H1 (cell line): Measurements from ENCODE around the gene P3H4. TPM values are rescaled to one million over a fixed set of nuclear protein-coding genes. Genes with fewer than 3 reads are reported as not detected.

Source experiments
- CTCF ChIA-PET: fragments of 300-600 bp; sonication (Branson Sonifier 250); formaldehyde crosslinking; loops from one replicate; lab custom pipeline; 2021; ENCODE audit not compliant: partially characterized antibody; lab: Charles Lee
- POLR2A ChIA-PET: fragments of 300-600 bp; sonication (Branson Sonifier 250); formaldehyde crosslinking; loops from one replicate; lab custom pipeline; 2021; ENCODE audit warnings: inconsistent platforms; ENCODE audit not compliant: partially characterized antibody; lab: Charles Lee
- DNase-seq, 2 experiments: peaks; one replicate each; pipeline versions ENCODE4 v3.0.0 to v3.0.0-alpha.2; 2010 to 2022; ENCODE audit warnings: low spot score in 2 of 2, low read depth in 1 of 2, mixed read lengths in 1 of 2
- FAIRE-seq: peaks from 2 replicates; lab custom pipeline; 2011; peaks lifted over from hg19 to GRCh38; lab: Jason Lieb, UNC
- H2AFZ ChIP-seq: 2 replicates; pipeline ENCODE4 v1.8.1; 2012; ENCODE audit warnings: low read length, inconsistent platforms
- H2AK5ac ChIP-seq: 2 replicates; pipeline ENCODE4 v1.6.1; 2013; ENCODE audit warnings: low read depth, low read length
- H2BK120ac ChIP-seq: replicated peaks from 2 replicates; pipeline ENCODE3; 2013; ENCODE audit warnings: low read depth, low read length, inconsistent platforms
- H2BK12ac ChIP-seq: 2 replicates; pipeline ENCODE4 v1.6.1; 2013; ENCODE audit warnings: low read depth, low read length
- H2BK15ac ChIP-seq: 2 replicates; pipeline ENCODE4 v1.6.1; 2013; ENCODE audit warnings: low read length
- H2BK20ac ChIP-seq: 2 replicates; pipeline ENCODE4 v1.6.1; 2013; ENCODE audit warnings: low read length
- H2BK5ac ChIP-seq: 2 replicates; pipeline ENCODE4 v1.6.1; 2013; ENCODE audit warnings: low read depth, low read length
- H3K14ac ChIP-seq: 2 replicates; pipeline ENCODE4 v1.6.1; 2013; ENCODE audit warnings: inconsistent platforms; ENCODE audit not compliant: insufficient read length
- H3K18ac ChIP-seq: 2 replicates; pipeline ENCODE4 v1.6.1; 2013; ENCODE audit warnings: low read length; ENCODE audit errors: extremely low read depth
- H3K23ac ChIP-seq: 2 replicates; pipeline ENCODE4 v1.6.1; 2013; ENCODE audit warnings: inconsistent platforms; ENCODE audit not compliant: insufficient read length
- H3K23me2 ChIP-seq: 2 replicates; pipeline ENCODE4 v1.6.1; 2013; ENCODE audit warnings: low read depth, low read length
- H3K27ac ChIP-seq: 2 replicates; pipeline ENCODE4 v1.6.1; 2011; ENCODE audit warnings: low read depth, low read length, inconsistent platforms
- H3K27me3 ChIP-seq, 4 experiments: replicated peaks in 1 of 4; 1 replicate in 1 of 4; 2 replicates in 3 of 4; pipeline versions ENCODE4 v1.6.1 to v1.8.1; 2011 to 2013; ENCODE audit warnings: low read length in 3 of 4, mild to moderate bottlenecking in 3 of 4, inconsistent platforms in 2 of 4, mixed read lengths in 2 of 4, moderate library complexity in 1 of 4; ENCODE audit not compliant: control insufficient read depth in 3 of 4, insufficient read depth in 3 of 4; ENCODE audit errors: extremely low read depth in 1 of 4
- H3K36me3 ChIP-seq, 4 experiments: 2 replicates each; pipeline versions ENCODE4 v1.6.1 to v1.8.1; 2011 to 2013; ENCODE audit warnings: mild to moderate bottlenecking in 4 of 4, low read length in 3 of 4, moderate library complexity in 2 of 4, control low read depth in 1 of 4, inconsistent platforms in 1 of 4; ENCODE audit not compliant: insufficient read depth in 4 of 4, control insufficient read depth in 2 of 4
- H3K4ac ChIP-seq: replicated peaks from 2 replicates; pipeline ENCODE3; 2013; ENCODE audit warnings: low read length, low read depth, mixed read lengths, inconsistent platforms; ENCODE audit not compliant: insufficient read length
- H3K4me1 ChIP-seq, 4 experiments: replicated peaks in 1 of 4; 1 replicate in 1 of 4; 2 replicates in 3 of 4; pipeline versions ENCODE4 v1.6.1 to v1.8.1; 2011 to 2013; ENCODE audit warnings: low read length in 3 of 4, inconsistent platforms in 2 of 4, mixed read lengths in 1 of 4; ENCODE audit not compliant: insufficient read depth in 4 of 4, control insufficient read depth in 3 of 4
- H3K4me2 ChIP-seq, 2 experiments: 2 replicates each; pipeline versions ENCODE4 v1.6.1 to v1.8.1; 2011 to 2013; ENCODE audit warnings: low read depth in 2 of 2, low read length in 2 of 2, control low read depth in 1 of 2, inconsistent platforms in 1 of 2, mild to moderate bottlenecking in 1 of 2; ENCODE audit not compliant: insufficient read depth in 1 of 2
- H3K4me3 ChIP-seq, 4 experiments: fragments of 200-600, 300-600 bp in 1 of 4; sonication (generic), shearing (Covaris generic), sonication (Bioruptor Twin) in 1 of 4; 2 replicates each; pipeline versions ENCODE4 v1.5.1 to v1.8.1; 2011 to 2016; ENCODE audit warnings: low read length in 4 of 4, low read depth in 3 of 4, control low read depth in 2 of 4, inconsistent platforms in 2 of 4, mild to moderate bottlenecking in 2 of 4, mixed read lengths in 1 of 4, moderate library complexity in 1 of 4; ENCODE audit not compliant: insufficient read depth in 2 of 4; ENCODE audit errors: extremely low read depth in 1 of 4
- H3K56ac ChIP-seq: replicated peaks from 2 replicates; pipeline ENCODE3; 2013; ENCODE audit warnings: low read depth, mild to moderate bottlenecking, mixed read lengths, low read length, inconsistent platforms; ENCODE audit not compliant: insufficient read length
- H3K79me1 ChIP-seq: 2 replicates; pipeline ENCODE4 v1.6.1; 2013; ENCODE audit warnings: low read depth, low read length, control low read depth
- H3K79me2 ChIP-seq, 2 experiments: 2 replicates each; pipeline versions ENCODE4 v1.6.1 to v1.8.1; 2012 to 2013; ENCODE audit warnings: low read length in 2 of 2, mild to moderate bottlenecking in 2 of 2, inconsistent platforms in 1 of 2; ENCODE audit not compliant: insufficient read depth in 2 of 2, control insufficient read depth in 1 of 2
- H3K9ac ChIP-seq, 4 experiments: replicated peaks in 1 of 4; 1 replicate in 1 of 4; 2 replicates in 3 of 4; pipeline versions ENCODE4 v1.6.1 to v1.8.1; 2011 to 2013; ENCODE audit warnings: low read depth in 3 of 4, low read length in 3 of 4, control low read depth in 2 of 4, mild to moderate bottlenecking in 2 of 4, moderate library complexity in 2 of 4, inconsistent platforms in 1 of 4; ENCODE audit errors: extremely low read depth in 1 of 4
- H3K9me3 ChIP-seq, 2 experiments: 2 replicates each; pipeline versions ENCODE4 v1.6.1 to v1.8.1; 2012 to 2013; ENCODE audit warnings: mild to moderate bottlenecking in 2 of 2, moderate library complexity in 2 of 2, control low read depth in 1 of 2, inconsistent platforms in 1 of 2, low read depth in 1 of 2, low read length in 1 of 2, mixed read lengths in 1 of 2; ENCODE audit not compliant: insufficient read depth in 2 of 2
- H4K20me1 ChIP-seq, 2 experiments: replicated peaks in 1 of 2; 2 replicates each; pipeline versions ENCODE3 to v1.8.1; 2011 to 2013; ENCODE audit warnings: inconsistent platforms in 2 of 2, low read length in 2 of 2, mild to moderate bottlenecking in 1 of 2; ENCODE audit not compliant: insufficient read depth in 2 of 2, control insufficient read depth in 1 of 2
- H4K5ac ChIP-seq: 2 replicates; pipeline ENCODE4 v1.6.1; 2013; ENCODE audit warnings: low read length, low read depth, mixed read lengths, inconsistent platforms; ENCODE audit not compliant: insufficient read length
- H4K8ac ChIP-seq: 2 replicates; pipeline ENCODE4 v1.8.0; 2013; ENCODE audit warnings: mild to moderate bottlenecking, moderate library complexity, low read length, inconsistent platforms; ENCODE audit not compliant: insufficient read depth; ENCODE audit errors: extremely low read depth
- H4K91ac ChIP-seq: replicated peaks from 2 replicates; pipeline ENCODE3; 2013; ENCODE audit warnings: low read length, mixed read lengths, inconsistent platforms; ENCODE audit not compliant: insufficient read length
- BRCA1 ChIP-seq: IDR thresholded peaks from 2 replicates; pipeline ENCODE4 v1.6.1; 2012; ENCODE audit warnings: low read depth, low read length, improper control_type of control experiment
- CBX5 ChIP-seq: fragments of 300-800, 300-1000 bp; sonication (generic); IDR thresholded peaks from 2 replicates; pipeline ENCODE4 v1.7.1; 2016; ENCODE audit warnings: antibody characterized with exemption, low read length, low read depth
- MAX ChIP-seq: IDR thresholded peaks from 2 replicates; pipeline ENCODE4 v1.6.1; 2012; ENCODE audit warnings: inconsistent platforms
- POLR2A ChIP-seq, 2 experiments: IDR thresholded peaks; 1 replicate in 1 of 2; 2 replicates in 1 of 2; pipeline ENCODE4 v1.6.1; 2011; ENCODE audit warnings: low read depth in 2 of 2, low read length in 2 of 2, mild to moderate bottlenecking in 2 of 2; ENCODE audit errors: control extremely low read depth in 1 of 2
- RXRA ChIP-seq: IDR thresholded peaks from 2 replicates; pipeline ENCODE4 v1.6.1; 2011; ENCODE audit warnings: low read depth, mild to moderate bottlenecking, low read length, moderate library complexity; ENCODE audit not compliant: insufficient read depth
- SIN3A ChIP-seq, 2 experiments: IDR thresholded peaks in 1 of 2; conservative IDR thresholded peaks in 1 of 2; 2 replicates each; pipeline ENCODE4 v1.6.1; 2011 to 2012; ENCODE audit warnings: low read length in 2 of 2, improper control_type of control experiment in 1 of 2, low read depth in 1 of 2, mild to moderate bottlenecking in 1 of 2
- SIX5 ChIP-seq: IDR thresholded peaks from 2 replicates; pipeline ENCODE4 v1.6.1; 2011; ENCODE audit warnings: mild to moderate bottlenecking, low read depth, low read length
- SP4 ChIP-seq: IDR thresholded peaks from 2 replicates; pipeline ENCODE4 v1.6.1; 2012; ENCODE audit warnings: low read length, inconsistent platforms
- TAF1 ChIP-seq: IDR thresholded peaks from 2 replicates; pipeline ENCODE4 v1.6.1; 2011; ENCODE audit warnings: mild to moderate bottlenecking, low read depth, low read length
- TAF7 ChIP-seq: optimal IDR thresholded peaks from 2 replicates; pipeline ENCODE3; 2011; ENCODE audit warnings: low read depth, mild to moderate bottlenecking, inconsistent platforms, low read length, moderate library complexity, borderline replicate concordance
- USF2 ChIP-seq: IDR thresholded peaks from 2 replicates; pipeline ENCODE4 v1.6.1; 2011; ENCODE audit warnings: low read length, improper control_type of control experiment
- WGBS, 2 experiments: shearing (Covaris generic) in 1 of 2; methylation state at CpG; one replicate each; pipeline versions ENCODE4 v1.1.6 to v1.1.7; 2013 to 2015; ENCODE audit warnings: low lambda C conversion rate in 2 of 2, mixed read lengths in 2 of 2, inconsistent platforms in 1 of 2, low coverage in 1 of 2, missing lambda C conversion rate in 1 of 2; ENCODE audit not compliant: insufficient replicate concordance in 2 of 2, insufficient coverage in 1 of 2, insufficient read length in 1 of 2; ENCODE audit errors: extremely low coverage in 1 of 2, missing lambda C conversion rate in 1 of 2; 5-methylcytosine and 5-hydroxymethylcytosine counted together
- polyA plus RNA-seq, 7 experiments: library from polyadenylated mRNA; depleted of rRNA in 3 of 7; stranded (reverse) in 5 of 7; unstranded in 2 of 7; fragments of >200 nt in 5 of 7; fragments of 200-250 nt in 2 of 7; gene quantifications; 1 replicate in 5 of 7; 2 replicates in 1 of 7; 4 replicates in 1 of 7; pipeline versions ENCODE4 v1.2.1 to v1.2.3, GENCODE V29; 2011 to 2013; ENCODE audit warnings: missing spikeins in 2 of 7, mixed read lengths in 2 of 7
- total RNA-seq: library from RNA; stranded (reverse); fragmentation: NEBNext Ultra II Directional; extraction: Animal tissue kit (Norgen Biotek cat#: 25700); gene quantifications from 2 replicates; pipeline ENCODE4 v1.2.1, GENCODE V29; 2021

The P3H4 gene
- total and polyA plus RNA-seq, 2 of the 8 experiments (the other 6 are each of a cell fraction or from before 2014, with no cell fraction given): 23.4 to 26.7 TPM

GRCh38 chr17:41763327-41763726 lies 48.4 kb downstream of the P3H4 start:
- H2BK120ac ChIP-seq: no peak overlapping the region
- no peaks in the 10 kb centered on the region for H3K27me3 ChIP-seq
- no peak overlapping the region for H3K18ac ChIP-seq
- no peak overlapping the region for H4K5ac ChIP-seq
- H2AFZ ChIP-seq: no peak overlapping the region
- no peak overlapping the region for H4K91ac ChIP-seq
- CTCF ChIA-PET: interaction anchor here (0.8 to 3.6 kb wide), 7 partner anchors 10 to 184 kb away, joined by 3 to 25 read pairs (median 5); partner anchors contain the start of gene JUP
- H3K79me2 ChIP-seq: no peaks in the 10 kb centered on the region
- no peak overlapping the region for H3K4ac ChIP-seq
- H2BK5ac ChIP-seq: no peak overlapping the region
- no peak overlapping the region for H2BK20ac ChIP-seq
- POLR2A ChIA-PET: interaction anchor here (0.8 to 1.8 kb wide), 5 partner anchors 11 to 28 kb away, joined by 3 to 4 read pairs (median 4); partner anchors contain the start of gene HAP1
- no peak overlapping the region for H4K8ac ChIP-seq
- H3K9me3 ChIP-seq: no peaks in the 10 kb centered on the region
- WGBS, 2 experiments: 96% methylated on average over 8 of the region's 8 CpGs; no CpG with 5 or more reads in 1 of the 2 experiments
- DNase-seq: no peak
- no peaks in the 10 kb centered on the region for H3K4me1 ChIP-seq
- no peak overlapping the region for H2BK15ac ChIP-seq
- H4K20me1 ChIP-seq: peaks cover 5 to 18% of the 10 kb centered on the region in 2 experiments
- no peak for FAIRE-seq
- H3K9ac ChIP-seq: no peak overlapping the region
- H3K4me3 ChIP-seq: no peak overlapping the region
- peaks cover 26 to 74% (median 56%) of the 10 kb centered on the region in 4 experiments; a peak in 7 of 8 replicates for H3K36me3 ChIP-seq
- no peak overlapping the region for H3K4me2 ChIP-seq
- H3K23ac ChIP-seq: no peak overlapping the region
- H3K14ac ChIP-seq: no peak overlapping the region
- H2AK5ac ChIP-seq: no peak overlapping the region
- no peaks in the 10 kb centered on the region; the same call in 1 of the 2 replicates for H3K23me2 ChIP-seq
- 0 out of 2 replicates have a peak, but pooled peaks cover 2% of the 10 kb centered on the region for H3K79me1 ChIP-seq
- H3K56ac ChIP-seq: no peak overlapping the region
- H3K27ac ChIP-seq: no peak overlapping the region; the same call in 1 of the 2 replicates
- no peak overlapping the region for H2BK12ac ChIP-seq
- TF ChIP-seq CBX5: no peak
- TF ChIP-seq SIX5: no peak
- TF ChIP-seq POLR2A (IDR thresholded peaks at IDR 0.05; ENCODE audit: control extremely low read depth in 1 of 2, low read depth in 2 of 2, low read length in 2 of 2): no peak
- no peak for TF ChIP-seq SP4
- no peak for TF ChIP-seq TAF1
- TF ChIP-seq SIN3A (conservative IDR thresholded peaks at IDR 0.05 in 1 of 2, IDR thresholded peaks at IDR 0.05 in 1 of 2; ENCODE audit: low read depth in 1 of 2, low read length in 2 of 2): no peak
- no peak for TF ChIP-seq TAF7
- TF ChIP-seq BRCA1: no peak
- TF ChIP-seq MAX: no peak
- TF ChIP-seq USF2: no peak
- TF ChIP-seq RXRA: no peak
